Measurements from ENCODE around the gene CFAP100. TPM values are rescaled to one million over a fixed set of nuclear protein-coding genes. Genes with fewer than 3 reads are reported as not detected.

Gene CFAP100
- total and polyA plus RNA-seq, 9 of the 15 experiments (the other 6 are each of a cell fraction or from before 2014, with no cell fraction given), result not detected

DNA sequence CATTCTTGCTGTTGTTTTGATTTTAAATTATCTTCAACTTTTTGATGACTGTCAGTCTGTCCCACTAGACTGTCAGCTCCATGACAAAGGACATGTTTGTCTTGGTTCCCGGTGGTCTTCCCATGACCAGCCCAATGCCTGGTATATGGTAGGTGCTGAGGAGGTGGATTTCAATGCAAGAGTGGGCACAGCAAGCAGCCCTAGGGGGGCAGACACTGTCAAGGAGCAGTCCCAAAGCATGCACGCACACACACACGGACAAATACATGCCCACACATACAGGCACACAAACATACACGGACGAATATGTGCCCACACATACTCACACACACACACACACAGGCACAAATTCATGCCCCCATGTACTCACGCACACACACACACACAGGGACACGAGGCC lies 49.5 kb upstream of the CFAP100 start:
- in situ Hi-C loops (cut with MboI), result no loop called here
- BruUV-seq (replicated peaks), result no TSS peak
- FAIRE-seq, result no peak
- TF ChIP-seq NCOA4 (IDR thresholded peaks at IDR 0.05; ENCODE audit: partially characterized antibody) (no peak), RUNX1 (IDR thresholded peaks at IDR 0.05; ENCODE audit: low read depth) (no peak), ZNF212 (CRISPR knock-in tag; IDR thresholded peaks at IDR 0.05) (no peak), ZNF316 (IDR thresholded peaks at IDR 0.05) (no peak), JUN (IDR thresholded peaks at IDR 0.05; ENCODE audit: borderline replicate concordance, low read depth, low read length) (no peak), JUN (CRISPR knock-in tag; IDR thresholded peaks at IDR 0.05; ENCODE audit: borderline replicate concordance) (no peak), ZFPM2 (CRISPR knock-in tag; IDR thresholded peaks at IDR 0.05) (no peak), PTBP1 (IDR thresholded peaks at IDR 0.05; ENCODE audit: low read depth, low read length) (no peak), POLR3G (IDR thresholded peaks at IDR 0.05; ENCODE audit: extremely low read depth, insufficient read length, insufficient replicate concordance) (no peak), ZZZ3 (IDR thresholded peaks at IDR 0.05) (no peak), HINFP (tag; conservative IDR thresholded peaks at IDR 0.05; ENCODE audit: low read depth) (no peak), ZNF274 (IDR thresholded peaks at IDR 0.05; ENCODE audit: borderline replicate concordance, low read depth, low read length) (no peak), STAG1 (CRISPR knock-in tag; IDR thresholded peaks at IDR 0.05; ENCODE audit: borderline replicate concordance) (no peak), NFE2 (IDR thresholded peaks at IDR 0.05; ENCODE audit: low read depth) (no peak)
- TF ChIP-seq, protein P1, sequence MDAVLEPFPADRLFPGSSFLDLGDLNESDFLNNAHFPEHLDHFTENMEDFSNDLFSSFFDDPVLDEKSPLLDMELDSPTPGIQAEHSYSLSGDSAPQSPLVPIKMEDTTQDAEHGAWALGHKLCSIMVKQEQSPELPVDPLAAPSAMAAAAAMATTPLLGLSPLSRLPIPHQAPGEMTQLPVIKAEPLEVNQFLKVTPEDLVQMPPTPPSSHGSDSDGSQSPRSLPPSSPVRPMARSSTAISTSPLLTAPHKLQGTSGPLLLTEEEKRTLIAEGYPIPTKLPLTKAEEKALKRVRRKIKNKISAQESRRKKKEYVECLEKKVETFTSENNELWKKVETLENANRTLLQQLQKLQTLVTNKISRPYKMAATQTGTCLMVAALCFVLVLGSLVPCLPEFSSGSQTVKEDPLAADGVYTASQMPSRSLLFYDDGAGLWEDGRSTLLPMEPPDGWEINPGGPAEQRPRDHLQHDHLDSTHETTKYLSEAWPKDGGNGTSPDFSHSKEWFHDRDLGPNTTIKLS (IDR thresholded peaks at IDR 0.05; ENCODE audit: borderline replicate concordance, low read depth), result no peak
- TF ChIP-seq, protein P2, sequence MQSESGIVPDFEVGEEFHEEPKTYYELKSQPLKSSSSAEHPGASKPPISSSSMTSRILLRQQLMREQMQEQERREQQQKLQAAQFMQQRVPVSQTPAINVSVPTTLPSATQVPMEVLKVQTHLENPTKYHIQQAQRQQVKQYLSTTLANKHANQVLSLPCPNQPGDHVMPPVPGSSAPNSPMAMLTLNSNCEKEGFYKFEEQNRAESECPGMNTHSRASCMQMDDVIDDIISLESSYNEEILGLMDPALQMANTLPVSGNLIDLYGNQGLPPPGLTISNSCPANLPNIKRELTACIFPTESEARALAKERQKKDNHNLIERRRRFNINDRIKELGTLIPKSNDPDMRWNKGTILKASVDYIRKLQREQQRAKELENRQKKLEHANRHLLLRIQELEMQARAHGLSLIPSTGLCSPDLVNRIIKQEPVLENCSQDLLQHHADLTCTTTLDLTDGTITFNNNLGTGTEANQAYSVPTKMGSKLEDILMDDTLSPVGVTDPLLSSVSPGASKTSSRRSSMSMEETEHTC (IDR thresholded peaks at IDR 0.05), result no peak
- TF ChIP-seq, protein P3, sequence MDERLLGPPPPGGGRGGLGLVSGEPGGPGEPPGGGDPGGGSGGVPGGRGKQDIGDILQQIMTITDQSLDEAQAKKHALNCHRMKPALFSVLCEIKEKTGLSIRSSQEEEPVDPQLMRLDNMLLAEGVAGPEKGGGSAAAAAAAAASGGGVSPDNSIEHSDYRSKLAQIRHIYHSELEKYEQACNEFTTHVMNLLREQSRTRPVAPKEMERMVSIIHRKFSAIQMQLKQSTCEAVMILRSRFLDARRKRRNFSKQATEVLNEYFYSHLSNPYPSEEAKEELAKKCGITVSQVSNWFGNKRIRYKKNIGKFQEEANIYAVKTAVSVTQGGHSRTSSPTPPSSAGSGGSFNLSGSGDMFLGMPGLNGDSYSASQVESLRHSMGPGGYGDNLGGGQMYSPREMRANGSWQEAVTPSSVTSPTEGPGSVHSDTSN (CRISPR knock-in tag; IDR thresholded peaks at IDR 0.05; ENCODE audit: low read depth), result no peak
- TF ChIP-seq, protein P3 (tag; conservative IDR thresholded peaks at IDR 0.05; ENCODE audit: low read depth), result no peak

More for the DNA sequence above, 49.5 kb upstream of the CFAP100 start:
- no peaks in the 10 kb centered on the region for H3K79me2 ChIP-seq (ENCODE audit: control insufficient read depth, insufficient read depth, low read length)
- H3K4me1 ChIP-seq (replicated peaks in 1 of 2; ENCODE audit: control insufficient read depth in 2 of 2, insufficient read depth in 2 of 2, low read length in 2 of 2), result peaks cover 0 to 3% of the 10 kb centered on the region in 2 experiments; a peak in 2 of 5 replicates
- no peaks in the 10 kb centered on the region for H4K20me1 ChIP-seq (replicated peaks; ENCODE audit: control insufficient read depth, insufficient read depth, low read length)
- no peak overlapping the region for H3K4me2 ChIP-seq (ENCODE audit: insufficient read depth, low read length)
- 28% methylated on average over 6 of the region's 7 CpGs for WGBS (ENCODE audit: insufficient coverage, low coverage, missing lambda C conversion rate)
- DNase-seq (ENCODE audit: extremely low read depth in 1 of 4, low spot score in 3 of 4) (no peak), ATAC-seq (no peak)
- CTCF ChIA-PET (ENCODE audit: low intra/inter-chr PET ratio), result no interaction called here
- no peaks in the 10 kb centered on the region for H3K36me3 ChIP-seq (ENCODE audit: control insufficient read depth, insufficient read depth, low read length)
- POLR2A ChIA-PET, result no interaction called here
- H2AFZ ChIP-seq (ENCODE audit: low read depth, low read length), result no peak overlapping the region
- no peaks in the 10 kb centered on the region for H3K9me3 ChIP-seq (replicated peaks; ENCODE audit: control insufficient read depth, insufficient read depth, low read depth, low read length)
- intact Hi-C loops (cut with micrococcal nuclease), result no loop called here
- no peak overlapping the region for H3K4me3 ChIP-seq
- no peak overlapping the region for H3K9ac ChIP-seq (ENCODE audit: insufficient read depth in 1 of 2, low read depth in 2 of 2, low read length in 2 of 2)
- no peaks in the 10 kb centered on the region; a peak in 1 of 5 replicates for H3K27me3 ChIP-seq (ENCODE audit: control insufficient read depth in 2 of 2, insufficient read depth in 2 of 2, low read length in 2 of 2)
- no peak overlapping the region for H3K27ac ChIP-seq (ENCODE audit: extremely low read depth, low read depth, low read length)
- H3K9me1 ChIP-seq (ENCODE audit: control insufficient read depth, insufficient read depth, low read length), result no peaks in the 10 kb centered on the region

Data from K562 (cell line).